Stimulated activated CD8-positive, alpha-beta memory T cell treated with anti-CD3 and anti-CD28 coated beads, Interleukin-15, amount 100 ng/mL, for 48 hours (primary cell): ENCODE results near the gene ETV3L.

Experiments used
- DNase-seq, 2 donors: peaks; one replicate each; pipeline ENCODE4 v3.0.0-alpha.2; 2020; ENCODE audit warnings: low read depth in 2 of 2

ETV3L gene

DNA sequence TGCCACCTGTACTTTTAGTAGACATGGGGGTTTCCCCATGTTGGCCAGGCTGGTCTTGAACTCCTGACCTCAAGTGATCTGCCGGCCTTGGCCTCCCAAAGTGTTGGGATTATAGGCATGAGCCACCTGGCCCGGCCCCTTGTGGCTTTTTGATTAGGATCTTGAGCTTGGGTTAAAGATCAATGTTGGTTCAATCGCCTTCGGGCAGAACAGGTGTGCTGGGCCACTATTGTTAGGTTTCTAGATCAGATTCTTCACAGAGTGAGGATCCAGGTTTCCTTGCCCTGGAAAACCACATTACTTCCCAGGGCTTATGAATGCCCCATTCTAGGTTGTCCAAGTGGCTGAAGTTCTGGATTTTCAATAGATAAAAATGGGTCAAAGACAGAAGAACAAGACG, 32.5 kb upstream of the ETV3L start:
- DNase-seq, result no peak

DNA sequence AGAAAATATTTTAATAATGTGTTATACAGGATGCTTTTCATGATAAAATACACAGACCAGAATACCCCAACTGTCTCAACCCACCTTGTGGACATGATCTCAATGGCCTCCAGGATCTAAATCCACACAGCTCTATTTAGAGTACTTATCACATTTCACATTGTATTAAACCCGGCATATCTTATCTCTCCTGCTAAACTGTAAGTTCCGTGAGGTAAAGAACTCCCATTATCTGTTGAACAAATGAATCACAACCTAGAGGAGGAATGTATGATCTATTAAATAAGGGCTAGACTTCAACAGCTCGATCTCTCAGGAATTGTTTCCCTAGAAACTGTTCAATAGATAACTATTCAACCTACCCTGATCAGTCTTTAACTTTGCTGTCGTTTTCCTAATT, 31.7 kb upstream of the ETV3L start:
- no peak for DNase-seq

DNA sequence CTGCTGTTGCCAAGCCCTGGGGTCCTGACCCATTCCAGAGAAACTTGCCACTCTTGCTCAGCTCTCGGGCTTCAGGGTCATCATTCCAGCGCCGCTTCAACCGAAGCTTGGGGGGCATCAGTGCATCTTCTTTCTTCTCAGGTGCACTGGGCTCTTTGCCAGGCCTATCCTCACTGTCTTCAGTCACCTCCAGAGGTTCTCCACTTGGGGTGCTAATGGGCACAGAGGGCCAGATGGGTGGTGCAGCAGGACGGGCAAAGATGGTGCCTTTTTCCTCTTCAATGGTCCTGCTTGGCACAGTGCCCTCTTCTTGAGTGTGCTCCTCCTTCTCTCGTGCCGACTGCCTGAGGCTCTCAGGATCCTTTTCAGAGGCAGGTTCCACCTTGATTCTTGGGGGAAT, 25.2 kb upstream of the ETV3L start:
- DNase-seq, result no peak

DNA sequence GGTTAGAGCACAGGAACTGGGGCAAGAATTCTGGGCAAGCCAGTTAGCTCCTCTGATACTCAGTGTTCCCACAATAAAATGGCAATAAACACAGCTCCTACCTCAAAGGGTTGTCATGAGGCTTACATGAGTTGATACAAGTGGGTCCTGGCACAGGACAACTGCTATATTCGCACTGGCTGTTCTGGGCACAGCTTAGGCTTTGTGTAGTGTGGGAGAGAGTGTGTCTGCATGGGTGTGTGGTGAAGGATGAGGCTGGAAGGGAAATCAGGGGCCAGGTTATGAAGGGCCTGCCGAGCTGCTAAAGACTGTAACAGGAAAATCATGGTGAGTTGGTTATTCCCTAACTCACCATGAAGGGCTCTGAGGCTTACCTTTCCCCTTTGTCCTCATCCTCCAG, 19.8 kb upstream of the ETV3L start:
- no peak for DNase-seq

DNA sequence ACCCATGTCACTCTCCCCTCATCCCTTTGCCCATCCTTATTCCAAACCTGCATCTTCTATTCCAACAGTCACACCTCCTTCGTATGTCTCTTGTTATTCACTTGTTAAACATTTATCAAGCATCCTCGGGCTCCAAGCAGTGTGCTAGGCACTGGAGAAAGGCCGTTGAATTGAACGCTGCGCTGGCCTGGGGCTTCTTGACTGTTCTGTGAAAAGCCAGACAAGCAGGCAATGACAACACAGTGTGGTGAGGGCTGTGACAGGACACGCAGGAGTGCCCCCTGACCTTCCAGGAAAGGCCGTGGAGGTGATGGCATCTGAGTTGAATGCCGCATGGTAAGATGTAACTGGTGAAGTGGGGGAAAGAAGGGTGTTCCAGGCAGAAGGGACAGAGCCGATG, 19.4 kb upstream of the ETV3L start:
- no peak for DNase-seq

DNA sequence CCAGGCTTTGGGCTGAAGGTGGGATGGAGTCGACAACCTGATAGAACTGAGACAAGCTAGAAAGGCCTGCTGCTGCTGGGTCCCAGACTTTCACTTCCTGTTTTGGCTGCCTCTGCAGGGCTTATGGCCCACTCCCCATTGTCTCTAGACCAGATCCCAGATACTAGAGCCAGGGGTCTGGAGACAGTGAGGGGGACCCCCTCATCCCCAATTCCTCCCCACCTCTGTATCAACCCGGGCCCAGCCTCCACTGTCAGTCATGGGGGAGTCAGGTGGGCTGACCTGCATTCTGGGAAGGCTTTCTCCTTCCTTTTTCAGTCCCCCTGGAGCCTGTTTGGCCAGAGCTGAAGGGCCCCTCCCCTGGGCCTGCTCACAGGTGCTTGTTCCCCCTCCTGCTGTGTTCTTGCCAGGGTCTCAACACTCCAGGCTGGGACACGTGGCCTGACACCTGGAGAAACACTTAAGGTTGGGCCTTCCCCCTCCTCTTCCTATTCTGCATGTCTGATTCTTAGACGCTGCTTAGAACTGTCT, 18.0 kb upstream of the ETV3L start:
- no peak for DNase-seq

DNA sequence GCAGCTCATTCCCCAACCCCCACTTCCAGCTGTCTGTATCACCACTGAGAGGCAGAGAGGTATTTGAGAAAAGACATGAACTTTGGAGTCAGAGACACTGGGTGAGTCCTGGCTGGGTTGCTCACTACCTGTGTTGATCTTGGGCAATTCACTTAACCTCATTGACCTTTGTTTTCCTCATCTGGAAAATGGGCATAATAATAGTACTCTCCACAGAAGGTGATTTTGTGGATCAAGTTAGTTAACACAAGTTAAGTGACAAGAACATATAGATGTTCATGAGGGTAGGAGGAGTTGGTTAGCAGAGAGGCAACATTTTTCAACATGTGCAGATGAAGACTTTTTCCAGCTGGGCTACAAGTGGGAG, 17.1 kb upstream of the ETV3L start:
- DNase-seq, result no peak

DNA sequence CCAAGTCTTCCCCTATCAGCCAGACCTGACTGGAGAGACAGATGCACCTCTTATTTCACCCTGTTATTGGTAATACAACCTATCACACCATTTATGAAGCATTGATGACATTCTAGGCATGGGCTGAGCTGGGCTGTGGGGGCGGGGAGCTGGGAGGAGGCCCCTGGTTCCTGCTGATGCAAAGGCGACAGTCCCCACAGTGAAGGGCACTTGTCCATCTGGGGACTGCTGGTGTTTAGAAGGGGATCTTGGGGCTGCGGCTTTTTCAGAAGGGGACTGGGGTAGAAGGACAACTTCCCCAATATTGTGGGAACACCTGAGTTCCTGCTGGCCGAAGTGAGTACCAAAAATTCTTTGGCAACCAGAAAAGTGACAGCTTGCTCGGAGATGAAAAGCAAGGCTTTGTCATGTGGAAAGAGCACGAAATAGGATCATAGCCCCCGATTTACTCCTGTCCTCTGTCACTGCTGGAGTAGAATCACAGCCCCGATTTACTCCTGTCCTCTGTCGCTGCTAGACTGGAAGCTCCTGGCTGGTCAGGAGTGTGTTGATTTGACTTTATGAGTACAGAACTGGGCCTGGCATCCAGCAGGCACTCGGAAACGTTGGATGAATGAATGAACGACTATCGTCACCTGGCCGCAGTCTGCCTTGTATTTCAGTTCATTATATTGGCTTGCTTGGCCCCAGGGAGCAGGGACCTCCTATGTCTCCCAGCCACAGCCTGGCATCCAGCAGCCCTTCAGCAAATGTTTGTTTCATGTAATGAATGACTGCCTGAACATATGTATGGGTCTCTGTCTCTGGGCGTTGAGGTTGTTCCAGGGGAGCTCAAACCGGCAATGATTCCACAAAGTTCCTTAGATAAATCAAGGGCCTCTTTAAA, 16.5 kb upstream of the ETV3L start:
- no peak for DNase-seq

DNA sequence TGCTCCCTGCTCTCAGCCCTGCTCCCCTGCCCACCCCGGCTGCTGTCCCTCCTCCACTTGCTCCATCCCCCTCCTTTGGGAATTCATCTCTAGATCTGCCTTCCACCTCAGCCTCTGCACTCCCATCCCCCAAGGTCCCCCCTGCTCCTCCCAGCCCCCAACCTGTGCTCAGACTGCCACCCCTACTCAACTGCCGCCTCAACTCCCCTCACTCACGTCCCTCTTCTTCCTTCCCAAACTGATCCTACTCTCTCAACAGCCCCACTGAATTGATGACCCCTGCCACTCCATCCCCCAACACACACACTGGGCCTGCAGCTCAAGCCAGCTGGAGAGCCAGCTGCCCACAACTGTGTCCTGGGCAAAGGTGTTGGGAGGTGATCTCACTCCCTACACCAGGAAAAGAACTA, 15.8 kb upstream of the ETV3L start:
- DNase-seq, result no peak

DNA sequence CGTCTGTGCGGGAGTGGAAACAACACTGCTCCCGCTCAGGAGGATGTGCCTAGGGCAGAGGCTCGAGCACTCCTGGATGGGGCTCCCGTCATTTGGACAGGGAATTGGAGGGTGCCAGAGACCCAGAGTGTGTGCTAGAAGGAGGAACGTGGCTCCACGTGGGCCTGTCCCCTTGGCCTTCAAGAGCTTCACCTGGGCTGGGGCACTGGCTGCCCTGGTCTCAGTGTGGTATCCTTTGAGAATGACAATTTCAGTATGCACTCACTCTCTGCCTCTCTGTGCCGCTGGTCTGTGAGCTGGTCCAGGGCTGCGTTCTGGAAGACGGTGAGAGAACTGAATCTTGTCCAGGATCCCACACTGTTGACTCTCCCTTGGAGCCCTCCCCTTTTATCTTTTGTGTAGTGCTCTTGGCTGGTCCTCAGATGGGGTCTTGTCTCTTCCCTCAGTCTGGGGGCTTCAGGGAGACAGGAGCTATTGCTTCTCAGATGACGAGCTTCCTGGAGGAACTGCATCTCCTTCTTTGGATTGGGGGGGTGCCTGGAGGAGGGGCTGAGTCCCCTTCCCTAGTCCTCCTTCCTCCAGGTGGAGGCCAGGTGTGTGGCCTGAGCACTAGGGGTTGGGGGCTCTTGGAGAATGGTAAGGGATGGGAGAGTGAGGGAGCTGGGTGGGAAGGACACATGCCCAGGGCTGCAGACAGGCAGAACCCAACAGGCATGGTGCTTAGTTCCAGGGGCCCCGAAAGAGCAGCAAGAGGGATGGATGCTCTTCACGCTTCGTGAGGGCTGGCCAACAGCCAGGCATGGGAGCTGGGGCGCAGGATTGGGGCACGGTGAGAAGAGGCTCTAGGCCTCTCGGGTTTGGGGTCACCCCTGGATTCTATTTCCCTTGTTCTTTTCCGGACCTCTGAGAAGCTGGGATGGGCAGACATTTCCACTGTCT, 14.8 kb upstream of the ETV3L start:
- no peak for DNase-seq

DNA sequence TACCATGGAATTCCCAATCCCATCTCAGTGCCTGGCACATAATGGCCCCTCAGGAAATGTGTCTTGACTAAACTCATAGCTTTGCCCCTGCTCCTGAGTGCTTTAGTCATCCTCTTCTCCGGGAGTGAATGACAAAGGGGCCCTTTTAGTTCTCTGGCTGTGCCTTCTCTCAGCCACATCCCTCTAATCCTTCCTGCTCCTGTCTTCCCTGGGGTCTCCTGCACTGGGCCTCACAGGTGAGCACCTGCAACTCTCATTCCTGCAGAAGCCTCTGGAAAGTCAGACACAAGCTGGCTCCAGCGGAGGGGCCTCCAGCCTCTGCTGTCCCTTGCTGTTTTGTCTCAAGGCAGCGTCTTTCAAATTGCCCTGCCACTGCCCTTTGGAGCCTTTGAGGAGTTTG, 14.0 kb upstream of the ETV3L start:
- DNase-seq, result no peak

DNA sequence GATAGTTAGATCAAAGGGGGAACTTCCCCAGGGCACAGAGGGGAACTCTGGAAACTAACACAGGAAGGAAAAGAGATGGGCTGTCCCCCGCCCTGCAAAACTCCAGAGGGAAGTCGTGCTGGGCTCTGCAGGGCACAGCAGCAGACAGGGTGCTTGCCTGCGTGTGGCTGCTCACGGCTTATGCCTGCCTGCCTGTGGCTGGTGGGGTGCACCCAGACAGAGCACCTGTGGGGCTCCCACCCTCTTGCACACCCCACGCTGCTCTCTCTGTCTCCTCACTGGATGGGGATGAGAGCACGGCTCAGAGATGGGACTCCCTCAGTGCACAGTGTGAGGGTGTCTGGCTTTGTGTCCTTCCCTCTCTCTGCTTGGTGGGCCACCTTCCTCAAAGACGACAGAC, 13.5 kb upstream of the ETV3L start:
- DNase-seq, result no peak

DNA sequence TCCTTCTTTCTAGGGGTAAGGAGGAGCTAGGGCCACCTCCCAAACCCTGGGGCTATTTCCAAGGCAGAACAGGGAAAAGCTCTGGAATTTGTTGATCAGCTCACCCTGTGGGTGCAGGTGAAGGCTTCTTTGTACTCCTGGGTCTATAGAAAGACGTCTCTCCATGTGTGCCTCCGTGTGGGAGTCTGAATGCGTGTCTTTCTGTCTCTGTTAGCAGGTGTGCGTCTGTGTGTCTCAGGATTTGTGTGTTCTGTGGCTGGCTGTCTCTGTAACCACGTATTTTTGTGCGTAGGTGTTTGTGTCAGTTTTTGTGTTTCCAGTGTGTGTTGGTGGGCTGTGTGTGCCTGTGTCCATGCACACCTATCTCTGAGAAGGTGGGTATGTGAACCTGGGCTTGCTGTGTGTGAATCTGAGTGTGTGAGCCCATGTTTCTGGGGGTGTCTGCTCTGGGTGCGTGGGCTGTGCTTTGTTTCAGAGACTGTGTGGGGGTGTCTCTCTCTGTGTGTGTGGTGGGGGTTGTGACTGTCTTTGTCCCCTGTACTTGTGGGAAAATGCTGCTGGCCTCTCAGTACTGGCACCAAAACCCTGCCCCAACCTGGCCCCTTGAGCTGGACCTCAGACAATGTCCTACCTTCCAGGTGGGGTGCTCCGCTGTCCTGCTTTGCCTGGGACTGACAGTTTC, 12.7 kb upstream of the ETV3L start:
- no peak for DNase-seq

DNA sequence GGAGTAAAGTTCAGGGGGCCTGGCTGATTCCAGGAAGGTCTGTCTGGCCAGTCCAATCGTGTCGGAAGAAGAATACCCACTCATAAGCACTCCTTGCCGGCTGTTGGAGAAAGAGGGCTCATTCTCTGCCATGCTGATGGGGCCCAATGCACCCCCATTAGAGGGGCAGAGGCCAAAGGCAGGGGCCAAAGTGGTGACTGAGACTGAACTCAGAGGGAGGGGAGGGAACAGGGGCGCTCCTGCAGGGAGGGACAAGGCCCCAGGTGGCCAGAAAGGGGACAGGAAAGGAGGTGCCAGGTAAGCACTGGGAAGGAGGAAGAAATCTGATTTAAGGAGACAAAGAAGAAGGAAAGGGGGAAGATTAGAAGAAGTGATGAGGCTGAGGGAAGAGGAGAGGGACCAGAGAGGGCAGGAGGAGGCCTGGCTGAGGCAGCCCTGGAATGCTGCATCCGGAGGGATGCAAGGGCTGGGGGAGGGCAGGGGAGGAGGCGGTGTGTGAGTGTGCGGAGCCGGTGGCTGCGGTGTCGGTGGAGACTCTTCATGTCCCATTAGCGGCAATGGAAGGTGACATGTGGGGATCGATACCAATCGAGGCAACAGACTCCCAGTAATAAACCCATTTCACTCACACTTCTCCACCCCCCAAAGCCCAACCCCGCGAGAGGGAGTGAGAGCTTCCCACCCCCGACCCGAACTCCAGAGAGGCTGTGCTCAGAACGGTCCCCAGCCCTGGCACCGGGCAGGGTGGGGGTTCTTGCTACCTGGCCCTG, 12.0 kb upstream of the ETV3L start:
- DNase-seq, result no peak

DNA sequence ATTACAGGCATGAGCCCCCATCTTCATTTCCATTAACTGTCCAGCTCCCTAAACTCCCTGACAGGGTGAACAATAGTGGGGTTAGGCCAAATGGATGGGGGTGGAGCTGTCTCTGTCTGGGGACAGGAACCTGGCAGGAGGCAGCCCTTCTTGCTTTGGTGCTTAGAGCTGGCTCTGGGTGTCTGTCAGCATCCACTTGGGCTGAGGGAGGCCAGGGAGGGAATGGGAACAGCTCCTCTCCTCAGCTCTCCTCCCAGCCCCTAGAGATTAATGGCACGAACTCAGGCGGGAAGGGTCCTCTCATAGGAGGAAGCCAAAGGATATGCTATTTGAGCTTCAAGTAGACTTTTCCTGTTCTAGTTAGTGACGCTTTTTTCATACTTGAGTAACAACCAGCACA, 11.1 kb upstream of the ETV3L start:
- no peak for DNase-seq

DNA sequence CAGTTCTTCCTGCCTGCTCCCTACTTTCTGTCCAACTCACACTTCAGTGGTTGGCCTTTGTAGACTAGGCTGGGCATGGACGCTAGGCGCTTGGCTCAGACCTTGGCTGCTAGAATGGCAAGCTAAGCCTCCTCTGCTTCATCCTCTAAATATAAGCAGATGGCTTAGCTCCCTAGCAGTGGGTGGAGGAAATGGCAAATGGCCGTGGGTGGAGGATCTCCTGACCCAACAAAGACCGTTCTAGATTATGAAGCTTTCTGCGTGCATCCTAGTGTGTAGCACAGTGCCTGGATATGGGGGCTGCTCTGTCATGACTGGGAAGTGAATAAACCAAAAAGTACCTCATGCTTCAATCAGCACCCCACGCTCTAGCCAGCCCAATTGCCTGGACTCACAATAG, 10.4 kb upstream of the ETV3L start:
- DNase-seq, result no peak

DNA sequence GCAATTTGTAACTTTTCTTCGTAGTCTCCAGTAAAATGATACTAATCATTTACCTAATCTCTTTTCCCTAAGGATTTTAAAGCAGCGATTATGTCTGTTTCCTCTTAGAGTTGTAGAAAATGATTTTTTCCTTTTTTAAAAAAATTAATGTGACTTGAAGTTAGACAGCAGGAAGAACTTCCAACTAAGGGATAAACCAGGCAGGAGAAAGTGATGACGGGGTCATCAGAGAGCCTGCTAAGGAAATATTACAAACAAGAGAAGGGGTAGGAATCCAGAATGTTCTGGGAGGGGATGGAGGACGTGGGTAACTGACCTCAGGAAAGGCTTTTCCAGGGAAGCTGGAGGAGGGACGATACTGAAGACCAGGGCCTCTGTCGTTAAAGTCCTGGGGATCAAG, 8.8 kb upstream of the ETV3L start:
- DNase-seq, result no peak

DNA sequence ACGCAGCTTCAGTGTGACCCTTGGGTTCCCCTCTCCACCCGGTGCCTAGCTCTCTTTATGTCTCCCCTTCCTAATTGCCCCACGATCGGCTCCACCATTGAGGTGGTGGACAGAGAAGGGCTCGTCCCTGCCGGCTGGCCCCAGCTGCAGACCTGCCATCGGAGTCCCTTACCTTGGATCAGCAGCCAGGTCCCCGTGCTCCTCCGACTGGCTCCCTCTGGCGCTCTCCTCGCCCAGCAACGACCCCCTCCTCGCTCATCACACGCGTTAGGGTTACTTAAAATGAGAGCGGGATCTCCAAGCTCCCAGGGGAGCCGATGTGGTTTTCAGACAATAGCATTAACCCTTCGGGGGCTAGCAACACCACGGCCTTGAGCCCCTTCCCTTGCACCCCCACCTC, 8.1 kb upstream of the ETV3L start:
- DNase-seq, result no peak

DNA sequence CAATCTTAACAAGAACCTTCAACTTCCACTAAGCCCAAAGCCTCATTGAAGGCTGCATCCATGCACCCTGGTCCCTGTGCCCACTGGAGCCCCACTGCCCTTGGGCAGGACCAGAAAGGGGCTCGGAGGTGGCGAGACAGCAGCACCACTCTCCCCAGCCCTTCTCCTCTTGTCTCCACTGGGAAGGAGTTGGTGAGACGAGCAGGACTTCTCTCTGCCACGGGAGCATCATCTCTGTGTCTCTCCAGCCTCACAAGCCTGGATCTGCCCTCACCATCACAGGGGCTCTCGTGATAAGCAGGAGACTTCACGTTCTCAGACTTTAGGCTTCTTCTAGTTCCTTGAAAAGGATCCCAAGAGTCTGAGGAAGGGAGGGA, 7.2 kb upstream of the ETV3L start:
- DNase-seq, result no peak

DNA sequence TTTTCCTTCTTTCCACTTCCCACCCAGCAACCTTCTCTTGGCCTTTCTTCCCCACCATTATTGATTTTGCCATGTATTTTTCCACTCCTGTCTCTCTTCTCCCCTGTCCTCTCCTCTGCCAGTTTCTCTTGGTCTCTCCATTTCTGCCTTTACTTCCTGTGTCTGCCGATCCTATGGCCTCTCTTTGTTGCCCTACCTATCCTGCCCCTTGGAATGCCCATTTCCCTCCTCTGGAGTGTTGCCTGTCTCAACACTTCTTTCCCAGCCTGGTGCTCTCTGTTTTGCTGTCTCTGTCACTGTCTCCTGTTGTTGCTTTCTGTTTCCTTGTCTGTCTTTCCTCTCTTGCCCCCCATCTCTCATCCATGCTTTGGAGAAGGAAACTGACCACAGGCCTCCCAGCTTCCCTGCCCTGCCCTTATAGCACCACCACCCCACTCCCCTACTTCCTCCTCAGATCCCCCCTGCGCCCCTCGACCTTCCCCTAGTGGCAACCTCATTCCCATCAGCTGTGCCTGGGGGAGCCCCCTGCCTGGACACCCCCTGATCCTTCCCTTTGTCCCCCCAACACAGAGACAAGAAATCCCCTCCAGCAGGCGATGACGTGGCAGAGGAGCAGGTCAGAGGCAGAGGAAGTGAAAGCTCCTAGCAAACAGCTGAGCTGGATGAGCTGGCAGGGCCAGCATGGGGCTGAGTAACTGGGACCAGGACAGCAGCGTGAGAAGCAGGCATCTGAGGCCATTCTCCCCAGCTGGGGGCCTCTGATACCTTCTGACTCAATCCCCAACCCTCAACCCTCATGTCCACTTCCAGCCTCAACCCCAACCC, 6.6 kb upstream of the ETV3L start:
- peak; percentile 27 to 34 for DNase-seq
